ENCODE results near the gene KHDC4. TPM values are rescaled to one million over a fixed set of nuclear protein-coding genes. Genes with fewer than 3 reads are reported as not detected.

KHDC4 gene
- total RNA-seq, 1 experiment from 2014 or later = 68.8 TPM

GRCh38 chr1:155944444-155944799 is 10.2 kb upstream of the KHDC4 start:
- no peak overlapping the region for H2AFZ ChIP-seq
- peak overlapping the region; percentile 20; the same call in 1 of the 2 replicates for H3K4me2 ChIP-seq
- H3K4me3 ChIP-seq = no peak overlapping the region
- H3K79me2 ChIP-seq (ENCODE audit: low read depth) = no peaks in the 10 kb centered on the region
- peaks cover 85% of the 10 kb centered on the region for H3F3A ChIP-seq (ENCODE audit: insufficient read depth, low read depth)
- no peaks in the 10 kb centered on the region for H3K9me3 ChIP-seq (ENCODE audit: insufficient read depth, low read depth)
- peaks cover 21% of the 10 kb centered on the region for H4K20me1 ChIP-seq (ENCODE audit: insufficient read depth)
- H3K27ac ChIP-seq = peak overlapping the region; percentile 16; the same call in 1 of the 2 replicates
- BruUV-seq (replicated peaks) = no TSS peak
- H3K9me2 ChIP-seq (ENCODE audit: insufficient read depth) = no peaks in the 10 kb centered on the region
- H3K27me3 ChIP-seq (ENCODE audit: insufficient read depth, low read depth) = no peaks in the 10 kb centered on the region
- no peak for TF ChIP-seq CTCF (conservative IDR thresholded peaks at IDR 0.05)
- TF ChIP-seq EZH2 (IDR thresholded peaks at IDR 0.05; ENCODE audit: low read depth) = no peak
- ChIA-PET POLR2A (ENCODE audit: unreplicated experiment) (no interaction called here), CTCF (interaction anchor here (0.7 kb wide), 1 partner anchor 13 kb away, joined by 4 read pairs; no protein-coding TSS in a partner anchor)
- H3K4me1 ChIP-seq (replicated peaks; ENCODE audit: insufficient read depth) = peaks cover 55% of the 10 kb centered on the region
- DNase-seq = no peak
- intact Hi-C loops (cut with micrococcal nuclease; ENCODE audit: unreplicated experiment) = no loop called here
- H3K36me3 ChIP-seq (ENCODE audit: low read depth) = peaks cover 19% of the 10 kb centered on the region

- H3K79me2 ChIP-seq (ENCODE audit: low read depth) = no peaks in the 10 kb centered on the region
- H3K27ac ChIP-seq = no peak overlapping the region
- ChIA-PET CTCF (interaction anchor here (0.7 kb wide), 1 partner anchor 47 kb away, joined by 3 read pairs; no protein-coding TSS in a partner anchor), POLR2A (ENCODE audit: unreplicated experiment) (interaction anchor here (0.5 to 0.9 kb wide), 4 partner anchors 10 to 118 kb away, joined by 3 to 6 read pairs (median 4); partner anchors contain the start of gene RAB25)
- BruUV-seq (replicated peaks) = no TSS peak
- no peak for DNase-seq
- H2AFZ ChIP-seq = no peak overlapping the region
- no peaks in the 10 kb centered on the region for H3K9me3 ChIP-seq (ENCODE audit: insufficient read depth, low read depth)
- peaks cover 21% of the 10 kb centered on the region; the same call in 1 of the 2 replicates for H4K20me1 ChIP-seq (ENCODE audit: insufficient read depth)
- peaks cover 11% of the 10 kb centered on the region for H3K36me3 ChIP-seq (ENCODE audit: low read depth)
- intact Hi-C loops (cut with micrococcal nuclease; ENCODE audit: unreplicated experiment) = no loop called here
- H3K4me2 ChIP-seq = peak overlapping the region; percentile 12; the same call in 1 of the 2 replicates
- H3K4me3 ChIP-seq = no peak overlapping the region
- peaks cover 75% of the 10 kb centered on the region for H3F3A ChIP-seq (ENCODE audit: insufficient read depth, low read depth)
- H3K27me3 ChIP-seq (ENCODE audit: insufficient read depth, low read depth) = no peaks in the 10 kb centered on the region
- H3K9me2 ChIP-seq (ENCODE audit: insufficient read depth) = no peaks in the 10 kb centered on the region
- H3K4me1 ChIP-seq (replicated peaks; ENCODE audit: insufficient read depth) = peaks cover 61% of the 10 kb centered on the region
- TF ChIP-seq EZH2 (IDR thresholded peaks at IDR 0.05; ENCODE audit: low read depth) = no peak
- no peak for TF ChIP-seq CTCF (conservative IDR thresholded peaks at IDR 0.05)
Measured at GRCh38 chr1:155942578-155943141, 8.4 kb upstream of the KHDC4 start.

- Histone ChIP-seq H3K9me2 (ENCODE audit: insufficient read depth) (no peaks in the 10 kb centered on the region), H4K20me1 (ENCODE audit: insufficient read depth) (peaks cover 17% of the 10 kb centered on the region; the same call in 1 of the 2 replicates), H3K27me3 (ENCODE audit: insufficient read depth, low read depth) (no peaks in the 10 kb centered on the region), H3F3A (ENCODE audit: insufficient read depth, low read depth) (peaks cover 72% of the 10 kb centered on the region), H3K27ac (peak overlapping the region; percentile 85), H3K36me3 (ENCODE audit: low read depth) (peaks cover 7% of the 10 kb centered on the region), H3K4me2 (peak overlapping the region; percentile 42), H2AFZ (no peak overlapping the region), H3K4me1 (replicated peaks; ENCODE audit: insufficient read depth) (peaks cover 61% of the 10 kb centered on the region), H3K4me3 (no peak overlapping the region), H3K9me3 (ENCODE audit: insufficient read depth, low read depth) (no peaks in the 10 kb centered on the region), H3K79me2 (ENCODE audit: low read depth) (no peaks in the 10 kb centered on the region)
- TF ChIP-seq CTCF (conservative IDR thresholded peaks at IDR 0.05) (no peak), EZH2 (IDR thresholded peaks at IDR 0.05; ENCODE audit: low read depth) (no peak)
- intact Hi-C loops (cut with micrococcal nuclease; ENCODE audit: unreplicated experiment) = no loop called here
- BruUV-seq (replicated peaks) = no TSS peak
- ChIA-PET CTCF (no interaction called here), POLR2A (ENCODE audit: unreplicated experiment) (no interaction called here)
- DNase-seq = no peak
Measured at GRCh38 chr1:155941845-155942531, 7.8 kb upstream of the KHDC4 start.

Data from PC-9 (cell line).